ENCODE measurements around the gene RYK.
"Not testable (repeated sequence)": the region's sequence is repeated elsewhere in the genome, so short reads cannot be mapped to it uniquely, and the experiment has no call there.

Gene RYK

DNA sequence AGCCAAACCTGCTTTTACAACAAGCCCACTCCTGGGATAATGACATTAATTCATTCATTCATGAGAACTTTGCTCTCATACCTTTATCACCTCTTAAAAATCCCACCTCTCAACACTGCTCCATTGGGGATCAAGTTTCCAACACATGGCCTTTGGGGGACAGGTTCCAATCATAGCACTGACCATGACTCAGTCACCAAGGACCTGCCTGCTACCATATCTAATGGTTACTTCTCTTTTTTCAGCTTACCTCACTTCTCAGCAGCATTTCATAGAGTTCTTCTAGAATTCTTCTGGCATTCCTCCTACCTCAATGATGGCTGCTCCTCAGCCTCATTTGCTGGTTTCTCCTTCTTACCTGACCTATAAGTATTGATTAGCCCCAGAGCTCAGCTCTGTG lies 36.9 kb upstream of the RYK start:
- TF ChIP-seq POLR2A (IDR thresholded peaks at IDR 0.05; ENCODE audit: low read depth, low read length) (no peak), SPI1 (IDR thresholded peaks at IDR 0.05; ENCODE audit: low read depth, low read length) (no peak), PAX5 (IDR thresholded peaks at IDR 0.05; ENCODE audit: insufficient read depth, low read length, severe bottlenecking) (no peak), POLR2AphosphoS5 (IDR thresholded peaks at IDR 0.05; ENCODE audit: low read depth, low read length) (no peak), POU2F2 (IDR thresholded peaks at IDR 0.05; ENCODE audit: low read depth, low read length) (no peak), TAF1 (IDR thresholded peaks at IDR 0.05; ENCODE audit: low read depth, low read length) (no peak)
- FAIRE-seq (no peak), DNase-seq (ENCODE audit: insufficient read length, low spot score) (no peak)

- no peak for DNase-seq (ENCODE audit: insufficient read length, low spot score)
- FAIRE-seq: no peak
- TF ChIP-seq TAF1 (IDR thresholded peaks at IDR 0.05; ENCODE audit: low read depth, low read length): no peak
- no peak for TF ChIP-seq POLR2A (IDR thresholded peaks at IDR 0.05; ENCODE audit: low read depth, low read length)
- TF ChIP-seq PAX5 (IDR thresholded peaks at IDR 0.05; ENCODE audit: insufficient read depth, low read length, severe bottlenecking): no peak
- no peak for TF ChIP-seq POU2F2 (IDR thresholded peaks at IDR 0.05; ENCODE audit: low read depth, low read length)
- no peak for TF ChIP-seq POLR2AphosphoS5 (IDR thresholded peaks at IDR 0.05; ENCODE audit: low read depth, low read length)
- TF ChIP-seq SPI1 (IDR thresholded peaks at IDR 0.05; ENCODE audit: low read depth, low read length): no peak
Observed at GRCh38 chr3:134284438-134284837, 33.8 kb upstream of the RYK start.

DNA sequence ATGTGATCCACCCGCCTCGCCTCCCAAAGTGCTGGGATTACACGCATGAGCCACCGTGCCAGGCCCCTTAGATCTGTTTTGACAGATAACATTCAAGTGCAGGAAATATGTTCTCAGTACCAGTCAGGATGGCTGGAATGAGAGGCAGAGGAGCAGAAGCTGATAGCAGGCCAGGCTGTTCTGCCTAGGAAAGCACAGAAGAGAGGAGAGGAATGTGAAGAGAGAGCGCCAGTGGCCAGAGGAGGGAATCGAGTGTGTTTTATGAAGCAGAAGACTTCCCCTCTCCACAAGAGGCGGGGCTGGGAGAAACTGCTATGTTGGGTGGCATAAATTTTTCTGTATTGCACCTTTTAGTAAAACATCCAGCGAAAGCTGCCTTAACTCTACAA lies 32.0 kb upstream of the RYK start:
- no peak for FAIRE-seq
- TF ChIP-seq TAF1 (IDR thresholded peaks at IDR 0.05; ENCODE audit: low read depth, low read length) (no peak), PAX5 (IDR thresholded peaks at IDR 0.05; ENCODE audit: insufficient read depth, low read length, severe bottlenecking) (no peak), POU2F2 (IDR thresholded peaks at IDR 0.05; ENCODE audit: low read depth, low read length) (no peak), SPI1 (IDR thresholded peaks at IDR 0.05; ENCODE audit: low read depth, low read length) (no peak), POLR2A (IDR thresholded peaks at IDR 0.05; ENCODE audit: low read depth, low read length) (no peak), POLR2AphosphoS5 (IDR thresholded peaks at IDR 0.05; ENCODE audit: low read depth, low read length) (no peak)
- no peak for DNase-seq (ENCODE audit: insufficient read length, low spot score)

DNA sequence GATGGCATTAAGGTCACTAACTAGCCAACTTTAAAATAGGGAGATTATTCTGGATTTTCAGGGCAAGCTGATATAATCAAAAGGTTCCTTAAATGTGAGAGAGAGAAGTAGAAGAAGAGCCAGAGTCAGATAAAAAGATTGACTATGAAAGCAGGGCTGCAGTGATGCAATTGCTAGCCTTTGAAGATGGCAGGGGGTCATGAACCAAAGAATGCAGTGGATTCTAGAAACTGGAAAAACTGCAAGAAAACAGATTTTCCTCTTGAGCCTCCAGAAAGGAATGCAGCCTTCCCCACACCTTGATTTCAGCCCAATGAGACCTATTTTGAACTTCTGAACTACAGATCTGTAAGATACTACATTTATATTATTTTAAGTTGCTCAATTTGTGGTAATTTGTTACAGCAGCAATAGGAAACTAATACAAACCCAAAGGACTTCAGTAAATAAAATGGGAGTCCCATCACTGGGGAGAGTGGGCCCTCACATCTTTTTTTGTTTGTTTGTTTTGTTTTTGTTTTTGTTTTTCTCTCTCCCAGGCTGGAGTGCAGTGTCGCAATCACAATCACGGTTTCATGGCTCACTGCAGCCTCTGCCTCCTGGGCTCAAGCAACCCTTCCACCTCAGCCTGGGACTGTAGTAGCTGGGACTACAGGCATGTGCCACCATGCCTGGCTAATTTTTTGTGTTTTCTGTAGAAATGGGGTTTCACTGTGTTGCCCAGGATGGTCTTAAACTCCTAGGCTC lies 31.4 kb upstream of the RYK start:
- TF ChIP-seq POLR2A (IDR thresholded peaks at IDR 0.05; ENCODE audit: low read depth, low read length) (no peak), PAX5 (IDR thresholded peaks at IDR 0.05; ENCODE audit: insufficient read depth, low read length, severe bottlenecking) (no peak), POU2F2 (IDR thresholded peaks at IDR 0.05; ENCODE audit: low read depth, low read length) (no peak), SPI1 (IDR thresholded peaks at IDR 0.05; ENCODE audit: low read depth, low read length) (no peak), TAF1 (IDR thresholded peaks at IDR 0.05; ENCODE audit: low read depth, low read length) (no peak), POLR2AphosphoS5 (IDR thresholded peaks at IDR 0.05; ENCODE audit: low read depth, low read length) (no peak)
- FAIRE-seq (no peak), DNase-seq (ENCODE audit: insufficient read length, low spot score) (no peak)

DNA sequence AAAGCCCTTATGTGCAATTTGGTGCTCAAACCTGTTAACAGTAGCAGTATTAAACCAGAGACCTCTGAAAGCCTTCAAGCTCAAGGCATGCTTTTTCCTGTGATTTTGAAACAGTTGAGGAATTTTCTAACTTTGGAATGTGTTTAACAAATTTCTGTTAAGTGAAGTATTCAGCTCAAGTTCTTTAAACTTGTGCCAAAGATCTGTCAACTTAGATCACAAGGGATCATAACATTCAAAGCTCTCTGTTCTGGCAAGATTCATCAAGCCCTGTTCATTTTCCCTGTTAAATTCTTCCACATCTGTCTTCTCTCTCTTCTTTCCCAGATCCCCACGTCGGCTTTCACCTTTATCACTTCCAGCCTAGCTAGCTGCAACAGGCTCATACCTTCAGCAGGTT lies 28.8 kb upstream of the RYK start:
- FAIRE-seq (no peak), DNase-seq (ENCODE audit: insufficient read length, low spot score) (no peak)
- no peak for TF ChIP-seq PAX5 (IDR thresholded peaks at IDR 0.05; ENCODE audit: insufficient read depth, low read length, severe bottlenecking)
- no peak for TF ChIP-seq POLR2AphosphoS5 (IDR thresholded peaks at IDR 0.05; ENCODE audit: low read depth, low read length)
- TF ChIP-seq TAF1 (IDR thresholded peaks at IDR 0.05; ENCODE audit: low read depth, low read length): no peak
- TF ChIP-seq POLR2A (IDR thresholded peaks at IDR 0.05; ENCODE audit: low read depth, low read length): no peak
- TF ChIP-seq POU2F2 (IDR thresholded peaks at IDR 0.05; ENCODE audit: low read depth, low read length): no peak
- TF ChIP-seq SPI1 (IDR thresholded peaks at IDR 0.05; ENCODE audit: low read depth, low read length): no peak

GRCh38 chr3:134277066-134277660 lies 26.5 kb upstream of the RYK start:
- DNase-seq (ENCODE audit: insufficient read length, low spot score) (no peak), FAIRE-seq (no peak)
- TF ChIP-seq PAX5 (IDR thresholded peaks at IDR 0.05; ENCODE audit: insufficient read depth, low read length, severe bottlenecking) (no peak), POLR2A (IDR thresholded peaks at IDR 0.05; ENCODE audit: low read depth, low read length) (no peak), POLR2AphosphoS5 (IDR thresholded peaks at IDR 0.05; ENCODE audit: low read depth, low read length) (no peak), POU2F2 (IDR thresholded peaks at IDR 0.05; ENCODE audit: low read depth, low read length) (no peak), TAF1 (IDR thresholded peaks at IDR 0.05; ENCODE audit: low read depth, low read length) (no peak), SPI1 (IDR thresholded peaks at IDR 0.05; ENCODE audit: low read depth, low read length) (no peak)

GRCh38 chr3:134276086-134276485 lies 25.4 kb upstream of the RYK start:
- no peak for DNase-seq (ENCODE audit: insufficient read length, low spot score)
- no peak for FAIRE-seq
- no peak for TF ChIP-seq POLR2A (IDR thresholded peaks at IDR 0.05; ENCODE audit: low read depth, low read length)

DNA sequence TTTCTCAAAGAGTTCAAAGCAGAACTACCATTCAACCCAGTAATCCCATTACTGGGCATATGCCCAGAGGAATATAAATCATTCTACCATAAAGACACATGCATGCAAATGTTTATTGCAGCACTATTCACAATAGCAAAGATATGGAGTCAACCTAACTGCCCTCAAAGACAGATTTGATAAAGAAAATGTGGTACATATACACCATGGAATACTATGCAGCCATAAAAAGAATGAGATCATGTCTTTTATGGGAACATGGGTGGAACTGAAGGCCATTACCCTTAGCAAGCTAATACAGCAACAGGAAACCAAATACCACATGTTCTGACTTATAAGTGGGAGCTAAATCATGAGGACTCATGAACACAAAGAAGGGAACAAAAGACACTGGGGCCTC lies 24.5 kb upstream of the RYK start:
- not testable (repeated sequence) for FAIRE-seq; DNase-seq (ENCODE audit: insufficient read length, low spot score)

DNA sequence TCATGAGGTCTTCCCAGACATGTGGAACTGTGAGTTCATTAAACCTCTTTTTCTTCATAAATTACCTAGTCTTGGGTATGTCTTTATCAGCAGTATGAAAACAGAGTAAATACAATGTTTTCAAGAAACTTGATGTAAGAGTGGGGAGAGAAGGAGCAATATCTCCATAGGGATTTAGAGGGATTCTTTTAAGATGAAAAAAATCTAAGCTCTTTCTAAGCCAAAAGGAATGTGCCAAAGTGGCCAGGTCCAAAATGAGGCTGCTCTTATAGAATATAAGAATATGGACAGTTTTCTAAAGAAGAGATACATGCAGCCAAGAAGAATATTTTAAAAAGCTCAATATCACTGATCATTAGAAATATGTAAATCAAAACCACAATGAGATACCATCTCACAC lies 23.9 kb upstream of the RYK start:
- DNase-seq (ENCODE audit: insufficient read length, low spot score): no peak
- TF ChIP-seq SPI1 (IDR thresholded peaks at IDR 0.05; ENCODE audit: low read depth, low read length): no peak
- TF ChIP-seq PAX5 (IDR thresholded peaks at IDR 0.05; ENCODE audit: insufficient read depth, low read length, severe bottlenecking): no peak
- TF ChIP-seq POLR2A (IDR thresholded peaks at IDR 0.05; ENCODE audit: low read depth, low read length): no peak
- no peak for TF ChIP-seq POLR2AphosphoS5 (IDR thresholded peaks at IDR 0.05; ENCODE audit: low read depth, low read length)
- no peak for TF ChIP-seq TAF1 (IDR thresholded peaks at IDR 0.05; ENCODE audit: low read depth, low read length)
- no peak for TF ChIP-seq POU2F2 (IDR thresholded peaks at IDR 0.05; ENCODE audit: low read depth, low read length)
- FAIRE-seq: no peak

DNA sequence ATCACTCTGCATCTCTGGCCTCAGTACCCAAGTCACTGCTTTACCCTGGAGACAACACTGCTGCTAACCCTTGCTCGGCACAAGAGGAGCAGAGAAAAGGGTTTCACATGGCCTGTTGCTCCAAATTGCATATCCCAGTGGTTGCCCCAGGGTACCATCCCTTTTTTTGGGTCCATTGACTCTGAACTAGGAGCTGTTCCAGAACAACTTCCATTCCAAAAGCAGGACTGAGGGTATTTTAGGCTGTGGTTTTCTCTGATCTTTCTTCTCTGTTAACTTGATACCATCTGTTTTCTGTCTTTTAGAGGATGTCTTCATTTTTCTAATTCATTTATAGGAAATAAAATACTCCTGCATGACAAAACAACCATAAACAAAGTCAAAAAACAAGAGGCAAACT lies 17.3 kb upstream of the RYK start:
- TF ChIP-seq POLR2A (IDR thresholded peaks at IDR 0.05; ENCODE audit: low read depth, low read length) (no peak), POLR2AphosphoS5 (IDR thresholded peaks at IDR 0.05; ENCODE audit: low read depth, low read length) (no peak), PAX5 (IDR thresholded peaks at IDR 0.05; ENCODE audit: insufficient read depth, low read length, severe bottlenecking) (no peak), POU2F2 (IDR thresholded peaks at IDR 0.05; ENCODE audit: low read depth, low read length) (no peak), SPI1 (IDR thresholded peaks at IDR 0.05; ENCODE audit: low read depth, low read length) (no peak), TAF1 (IDR thresholded peaks at IDR 0.05; ENCODE audit: low read depth, low read length) (no peak)
- FAIRE-seq: no peak
- DNase-seq (ENCODE audit: insufficient read length, low spot score): no peak
